ENCODE data around the gene LURAP1L.

The LURAP1L gene

DNA sequence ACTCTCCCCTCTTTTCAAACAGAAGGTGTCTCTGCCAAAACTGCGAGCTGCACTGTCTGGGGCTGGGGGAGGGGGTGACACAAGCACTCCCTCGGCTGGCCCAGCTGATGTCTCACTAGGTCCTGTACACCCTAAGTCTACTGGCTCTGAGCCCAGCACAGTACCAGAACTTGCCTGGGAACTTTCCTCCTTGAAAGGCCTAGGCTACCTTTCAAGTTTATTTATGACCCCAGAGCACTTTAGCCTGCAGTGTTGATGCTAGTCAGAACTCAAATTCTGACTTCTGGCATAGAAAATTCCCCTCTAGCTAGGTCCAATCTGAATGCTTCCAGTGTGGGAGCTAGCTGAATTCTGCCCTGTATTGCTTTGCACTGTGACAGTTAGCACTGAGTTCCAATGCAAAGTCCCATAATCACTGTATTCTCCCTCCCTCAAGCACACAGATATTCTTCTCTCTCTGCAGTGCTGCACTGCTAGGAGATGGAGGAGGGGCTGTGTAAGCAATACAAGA is 10.5 kb downstream of the LURAP1L start:
- no peaks in the 10 kb centered on the region for H3K4me1 ChIP-seq (ENCODE audit: low read length)
- no peaks in the 10 kb centered on the region for H3K36me3 ChIP-seq (replicated peaks; ENCODE audit: low read depth, low read length)
- H3K9ac ChIP-seq (ENCODE audit: low read length), result no peak overlapping the region
- TF ChIP-seq, protein P1, sequence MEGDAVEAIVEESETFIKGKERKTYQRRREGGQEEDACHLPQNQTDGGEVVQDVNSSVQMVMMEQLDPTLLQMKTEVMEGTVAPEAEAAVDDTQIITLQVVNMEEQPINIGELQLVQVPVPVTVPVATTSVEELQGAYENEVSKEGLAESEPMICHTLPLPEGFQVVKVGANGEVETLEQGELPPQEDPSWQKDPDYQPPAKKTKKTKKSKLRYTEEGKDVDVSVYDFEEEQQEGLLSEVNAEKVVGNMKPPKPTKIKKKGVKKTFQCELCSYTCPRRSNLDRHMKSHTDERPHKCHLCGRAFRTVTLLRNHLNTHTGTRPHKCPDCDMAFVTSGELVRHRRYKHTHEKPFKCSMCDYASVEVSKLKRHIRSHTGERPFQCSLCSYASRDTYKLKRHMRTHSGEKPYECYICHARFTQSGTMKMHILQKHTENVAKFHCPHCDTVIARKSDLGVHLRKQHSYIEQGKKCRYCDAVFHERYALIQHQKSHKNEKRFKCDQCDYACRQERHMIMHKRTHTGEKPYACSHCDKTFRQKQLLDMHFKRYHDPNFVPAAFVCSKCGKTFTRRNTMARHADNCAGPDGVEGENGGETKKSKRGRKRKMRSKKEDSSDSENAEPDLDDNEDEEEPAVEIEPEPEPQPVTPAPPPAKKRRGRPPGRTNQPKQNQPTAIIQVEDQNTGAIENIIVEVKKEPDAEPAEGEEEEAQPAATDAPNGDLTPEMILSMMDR (IDR thresholded peaks at IDR 0.05; ENCODE audit: low read depth, low read length), result no peak
- no peak for TF ChIP-seq EZH2phosphoT487 (IDR thresholded peaks at IDR 0.05; ENCODE audit: low read depth)
- H3K27ac ChIP-seq (ENCODE audit: low read length), result no peak overlapping the region
- H3K4me3 ChIP-seq (ENCODE audit: low read length), result no peak overlapping the region
- no peaks in the 10 kb centered on the region for H3K9me3 ChIP-seq (ENCODE audit: insufficient read depth, low read length)
- no peaks in the 10 kb centered on the region for H3K27me3 ChIP-seq (ENCODE audit: low read depth, low read length)
- no peak overlapping the region for H3K4me2 ChIP-seq (ENCODE audit: low read length)
- H3K79me2 ChIP-seq (ENCODE audit: low read length), result no peaks in the 10 kb centered on the region
- no peak overlapping the region for H2AFZ ChIP-seq (ENCODE audit: low read depth, low read length)
- no peaks in the 10 kb centered on the region for H4K20me1 ChIP-seq (ENCODE audit: insufficient read depth, low read length)

DNA sequence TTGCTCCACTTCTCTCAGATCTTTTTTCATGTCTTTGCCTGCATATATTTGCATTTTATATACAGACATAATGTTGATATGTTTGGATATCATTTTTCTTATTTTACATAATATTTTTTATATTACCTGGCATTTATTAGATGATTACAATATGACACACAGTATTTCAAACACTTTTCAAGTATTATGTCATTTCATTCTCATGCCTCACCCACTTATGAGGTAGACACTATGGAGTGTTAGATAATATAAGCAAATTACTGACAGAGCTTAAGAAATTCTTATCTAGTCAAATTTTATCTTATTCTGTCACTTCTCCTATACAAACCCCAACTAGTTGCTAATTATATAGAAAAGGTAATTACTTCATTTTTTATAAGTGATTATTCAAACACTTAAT is 11.1 kb downstream of the LURAP1L start:
- Histone ChIP-seq H4K20me1 (ENCODE audit: insufficient read depth, low read length) (no peaks in the 10 kb centered on the region), H3K27me3 (ENCODE audit: low read depth, low read length) (no peaks in the 10 kb centered on the region), H3K79me2 (ENCODE audit: low read length) (no peaks in the 10 kb centered on the region), H3K4me2 (ENCODE audit: low read length) (no peak overlapping the region), H3K4me1 (ENCODE audit: low read length) (no peaks in the 10 kb centered on the region), H3K4me3 (ENCODE audit: low read length) (no peak overlapping the region), H2AFZ (ENCODE audit: low read depth, low read length) (no peak overlapping the region), H3K36me3 (replicated peaks; ENCODE audit: low read depth, low read length) (no peaks in the 10 kb centered on the region), H3K9me3 (ENCODE audit: insufficient read depth, low read length) (no peaks in the 10 kb centered on the region), H3K9ac (ENCODE audit: low read length) (no peak overlapping the region), H3K27ac (ENCODE audit: low read length) (no peak overlapping the region)
- no peak for TF ChIP-seq EZH2phosphoT487 (IDR thresholded peaks at IDR 0.05; ENCODE audit: low read depth)
- TF ChIP-seq, protein P1 (IDR thresholded peaks at IDR 0.05; ENCODE audit: low read depth, low read length), result no peak

DNA sequence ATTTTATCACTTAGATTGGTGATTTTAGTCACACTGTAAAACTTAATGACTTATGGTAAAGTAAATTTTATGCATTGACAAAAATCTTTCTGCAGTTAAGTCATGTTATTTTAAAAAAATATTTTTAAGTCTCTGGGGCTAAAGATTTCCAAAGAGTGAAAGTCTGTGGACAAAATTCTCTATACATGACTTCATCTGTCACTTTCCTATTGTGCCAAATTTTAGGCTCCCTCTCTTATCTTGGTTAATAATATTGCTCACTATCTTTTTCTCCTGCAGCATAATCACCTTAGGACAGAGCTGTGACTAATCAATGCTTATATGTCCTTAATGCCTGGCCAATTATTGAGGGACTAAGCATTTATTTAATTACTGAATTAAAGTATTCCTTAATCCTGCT is 15.2 kb downstream of the LURAP1L start:
- no peak overlapping the region for H3K9ac ChIP-seq (ENCODE audit: low read length)
- no peak overlapping the region for H3K4me2 ChIP-seq (ENCODE audit: low read length)
- H3K27ac ChIP-seq (ENCODE audit: low read length), result no peak overlapping the region
- H3K27me3 ChIP-seq (ENCODE audit: low read depth, low read length), result no peaks in the 10 kb centered on the region
- H4K20me1 ChIP-seq (ENCODE audit: insufficient read depth, low read length), result no peaks in the 10 kb centered on the region
- no peaks in the 10 kb centered on the region for H3K4me1 ChIP-seq (ENCODE audit: low read length)
- no peak overlapping the region for H2AFZ ChIP-seq (ENCODE audit: low read depth, low read length)
- no peak overlapping the region for H3K4me3 ChIP-seq (ENCODE audit: low read length)
- H3K9me3 ChIP-seq (ENCODE audit: insufficient read depth, low read length), result no peaks in the 10 kb centered on the region
- TF ChIP-seq EZH2phosphoT487 (IDR thresholded peaks at IDR 0.05; ENCODE audit: low read depth), result no peak
- TF ChIP-seq, protein P1 (IDR thresholded peaks at IDR 0.05; ENCODE audit: low read depth, low read length), result no peak
- H3K79me2 ChIP-seq (ENCODE audit: low read length), result no peaks in the 10 kb centered on the region
- no peaks in the 10 kb centered on the region for H3K36me3 ChIP-seq (replicated peaks; ENCODE audit: low read depth, low read length)

DNA sequence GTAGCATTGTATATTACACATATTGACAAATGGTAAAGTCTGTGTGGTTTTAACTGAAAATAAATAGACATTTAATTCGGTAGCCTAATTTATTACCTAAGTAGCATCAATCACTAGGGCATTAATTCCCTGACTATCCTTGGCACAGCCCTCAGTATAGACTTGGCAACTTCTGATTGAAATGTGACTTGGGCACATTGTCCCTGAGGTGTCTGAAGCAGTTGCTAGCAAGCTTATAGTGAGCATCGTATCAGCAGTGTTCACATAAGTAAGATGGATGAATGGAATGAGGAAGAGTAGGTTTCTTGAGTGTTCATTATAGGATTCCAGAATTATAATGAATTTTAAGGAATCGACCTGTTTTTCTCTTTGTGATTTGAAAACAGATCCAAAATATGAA is 16.1 kb downstream of the LURAP1L start:
- H3K4me2 ChIP-seq (ENCODE audit: low read length), result no peak overlapping the region

More for the DNA sequence above, 16.1 kb downstream of the LURAP1L start:
- H3K9me3 ChIP-seq (ENCODE audit: insufficient read depth, low read length), result no peaks in the 10 kb centered on the region
- H3K27ac ChIP-seq (ENCODE audit: low read length), result no peak overlapping the region
- no peak overlapping the region for H3K9ac ChIP-seq (ENCODE audit: low read length)
- H3K4me1 ChIP-seq (ENCODE audit: low read length), result no peaks in the 10 kb centered on the region
- no peaks in the 10 kb centered on the region for H4K20me1 ChIP-seq (ENCODE audit: insufficient read depth, low read length)
- no peak overlapping the region for H2AFZ ChIP-seq (ENCODE audit: low read depth, low read length)
- H3K27me3 ChIP-seq (ENCODE audit: low read depth, low read length), result no peaks in the 10 kb centered on the region
- H3K79me2 ChIP-seq (ENCODE audit: low read length), result no peaks in the 10 kb centered on the region
- H3K4me3 ChIP-seq (ENCODE audit: low read length), result no peak overlapping the region
- no peak for TF ChIP-seq EZH2phosphoT487 (IDR thresholded peaks at IDR 0.05; ENCODE audit: low read depth)
- TF ChIP-seq, protein P1 (IDR thresholded peaks at IDR 0.05; ENCODE audit: low read depth, low read length), result no peak
- no peaks in the 10 kb centered on the region for H3K36me3 ChIP-seq (replicated peaks; ENCODE audit: low read depth, low read length)

All from OCI-LY3 (cell line).